Hepatocyte (in vitro differentiated cells): Measurements from ENCODE around the gene SMARCB1. TPM values are rescaled to one million over a fixed set of nuclear protein-coding genes. Genes with fewer than 3 reads are reported as not detected.

Experiments
- DNase-seq: peaks from one replicate; pipeline ENCODE4 v3.0.0-alpha.2; 2016; ENCODE audit warnings: low spot score
- H2AFZ ChIP-seq: fragments of 200-600 bp; sonication (generic); 2 replicates; pipeline ENCODE4 v1.6.0; 2016; ENCODE audit warnings: antibody characterized with exemption, mild to moderate bottlenecking
- H3K27ac ChIP-seq: fragments of 200-600 bp; sonication (generic); 2 replicates; pipeline ENCODE4 v1.5.1; 2016; ENCODE audit warnings: mild to moderate bottlenecking
- H3K27me3 ChIP-seq: fragments of 200-600 bp; sonication (generic); 2 replicates; pipeline ENCODE4 v1.6.1; 2016
- H3K36me3 ChIP-seq: fragments of 200-600 bp; sonication (generic); replicated peaks from 2 replicates; pipeline ENCODE4 v1.5.1; 2016; ENCODE audit warnings: low read depth; ENCODE audit not compliant: insufficient read depth
- H3K4me1 ChIP-seq: fragments of 200-600 bp; sonication (generic); 2 replicates; pipeline ENCODE4 v1.5.1; 2016; ENCODE audit warnings: mild to moderate bottlenecking, moderate library complexity; ENCODE audit not compliant: insufficient read depth
- H3K4me2 ChIP-seq: fragments of 200-600 bp; sonication (generic); 2 replicates; pipeline ENCODE4 v1.6.0; 2016
- H3K4me3 ChIP-seq: fragments of 200-600 bp; sonication (generic); 2 replicates; pipeline ENCODE4 v1.5.1; 2016; ENCODE audit warnings: mild to moderate bottlenecking
- H3K79me2 ChIP-seq: fragments of 200-600 bp; sonication (generic); 2 replicates; pipeline ENCODE4 v1.6.0; 2017; ENCODE audit warnings: mild to moderate bottlenecking
- H3K9me2 ChIP-seq: fragments of 200-600 bp; sonication (generic); replicated peaks from 2 replicates; pipeline ENCODE4 v1.6.0; 2017; ENCODE audit warnings: mild to moderate bottlenecking; ENCODE audit not compliant: insufficient read depth
- H3K9me3 ChIP-seq: fragments of 200-600 bp; sonication (generic); 2 replicates; pipeline ENCODE4 v1.5.1; 2016; ENCODE audit warnings: low read depth, mild to moderate bottlenecking
- H4K20me1 ChIP-seq: fragments of 200-600 bp; sonication (generic); 2 replicates; pipeline ENCODE4 v1.6.0; 2016; ENCODE audit warnings: mild to moderate bottlenecking; ENCODE audit not compliant: insufficient read depth, poor library complexity, severe bottlenecking
- CTCF ChIP-seq: fragments of 200-600 bp; sonication (generic); IDR thresholded peaks from 2 replicates; pipeline ENCODE4 v1.5.1; 2016; ENCODE audit warnings: antibody characterized with exemption, mild to moderate bottlenecking; ENCODE audit not compliant: poor library complexity
- EZH2 ChIP-seq: fragments of 200-600 bp; sonication (generic); IDR thresholded peaks from 2 replicates; pipeline ENCODE4 v1.6.1; 2016; ENCODE audit warnings: antibody characterized with exemption, mild to moderate bottlenecking, borderline replicate concordance
- EZH2phosphoT487 ChIP-seq: fragments of 200-600 bp; sonication (generic); IDR thresholded peaks from one replicate; pipeline ENCODE4 v1.6.1; 2018; ENCODE audit warnings: antibody characterized with exemption, mild to moderate bottlenecking, low read depth, moderate library complexity; ENCODE audit not compliant: unreplicated experiment, severe bottlenecking
- WGBS: methylation state at CpG from one replicate; pipeline ENCODE4 v1.1.6; 2016; ENCODE audit warnings: low lambda C conversion rate; ENCODE audit errors: missing lambda C conversion rate; 5-methylcytosine and 5-hydroxymethylcytosine counted together
- polyA plus RNA-seq: library from polyadenylated mRNA; unstranded; fragments of >200 nt; fragmentation: Nextera tagmentation; extraction: Ambion mirVana; gene quantifications from 2 replicates; pipeline ENCODE4 v1.2.1, GENCODE V29; 2016
- total RNA-seq: library from RNA; depleted of rRNA; stranded (reverse); fragments of >200 nt; gene quantifications from 2 replicates; pipeline ENCODE4 v1.2.3, GENCODE V29; 2014

SMARCB1 gene
- total and polyA plus RNA-seq, 2 experiments from 2014 or later, result 84.3 to 120 TPM

- 91% methylated on average over 16 of the region's 16 CpGs for WGBS
Measured at GRCh38 chr22:23833017-23833751, 46.4 kb downstream of the SMARCB1 start.

GRCh38 chr22:23833911-23834317 lies 47.1 kb downstream of the SMARCB1 start:
- DNase-seq, result no peak
- WGBS, result 89% methylated on average over 13 of the region's 13 CpGs

More at GRCh38 chr22:23833017-23833751, 46.4 kb downstream of the SMARCB1 start:
- no peaks in the 10 kb centered on the region for H3K27me3 ChIP-seq
- no peaks in the 10 kb centered on the region for H3K9me2 ChIP-seq
- H4K20me1 ChIP-seq, result peaks cover 3% of the 10 kb centered on the region
- DNase-seq, result no peak
- TF ChIP-seq EZH2phosphoT487 (no peak), EZH2 (no peak), CTCF (no peak)
- H3K79me2 ChIP-seq, result peaks cover 14% of the 10 kb centered on the region
- no peak overlapping the region for H3K27ac ChIP-seq
- H3K4me2 ChIP-seq, result no peak overlapping the region
- H3K36me3 ChIP-seq, result no peaks in the 10 kb centered on the region
- no peaks in the 10 kb centered on the region for H3K9me3 ChIP-seq
- peaks cover 2% of the 10 kb centered on the region for H3K4me1 ChIP-seq
- no peak overlapping the region for H2AFZ ChIP-seq
- H3K4me3 ChIP-seq, result no peak overlapping the region

GRCh38 chr22:23834406-23834792 lies 47.6 kb downstream of the SMARCB1 start:
- Histone ChIP-seq H3K79me2 (peaks cover 14% of the 10 kb centered on the region), H3K4me1 (peaks cover 8% of the 10 kb centered on the region), H3K9me2 (no peaks in the 10 kb centered on the region), H2AFZ (no peak overlapping the region), H4K20me1 (peaks cover 3% of the 10 kb centered on the region), H3K27ac (no peak overlapping the region), H3K4me3 (no peak overlapping the region), H3K27me3 (no peaks in the 10 kb centered on the region), H3K36me3 (no peaks in the 10 kb centered on the region), H3K4me2 (no peak overlapping the region), H3K9me3 (no peaks in the 10 kb centered on the region)
- TF ChIP-seq CTCF, result no peak
- TF ChIP-seq EZH2phosphoT487, result no peak
- no peak for TF ChIP-seq EZH2
- 100% methylated on average over 3 of the region's 3 CpGs for WGBS
- DNase-seq, result no peak

More at GRCh38 chr22:23833911-23834317, 47.1 kb downstream of the SMARCB1 start:
- H3K9me3 ChIP-seq, result no peaks in the 10 kb centered on the region
- H3K27ac ChIP-seq, result no peak overlapping the region
- H3K4me3 ChIP-seq, result no peak overlapping the region
- peaks cover 3% of the 10 kb centered on the region for H4K20me1 ChIP-seq
- peaks cover 6% of the 10 kb centered on the region for H3K4me1 ChIP-seq
- TF ChIP-seq EZH2, result no peak
- no peak for TF ChIP-seq EZH2phosphoT487
- TF ChIP-seq CTCF, result no peak
- no peak overlapping the region for H2AFZ ChIP-seq
- H3K36me3 ChIP-seq, result no peaks in the 10 kb centered on the region
- H3K4me2 ChIP-seq, result no peak overlapping the region
- no peaks in the 10 kb centered on the region for H3K27me3 ChIP-seq
- H3K9me2 ChIP-seq, result no peaks in the 10 kb centered on the region
- H3K79me2 ChIP-seq, result peaks cover 14% of the 10 kb centered on the region
